ENCODE results near the gene MMP24OS.

DNA sequence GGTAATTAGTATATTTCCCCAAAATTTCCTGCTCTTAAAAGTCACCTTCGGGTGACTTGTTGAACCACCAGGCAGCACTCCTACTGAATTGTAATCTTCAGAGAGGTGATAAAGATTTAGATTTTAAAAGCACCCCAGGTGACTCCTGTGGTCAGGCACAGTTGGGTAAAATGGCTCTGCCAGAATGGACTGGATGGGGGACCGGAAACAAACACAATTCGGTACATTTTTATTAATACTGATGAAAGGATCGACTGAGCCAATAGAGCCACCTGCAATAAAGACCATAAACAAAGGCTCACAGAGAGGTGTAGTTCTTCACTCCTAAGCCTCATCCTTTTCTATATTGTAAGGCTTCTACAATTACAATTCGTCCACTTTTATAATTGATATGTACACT, 33.9 kb upstream of the MMP24OS start:
- no peak for TF ChIP-seq ZNF384 (IDR thresholded peaks at IDR 0.05)
- TF ChIP-seq BHLHE40 (IDR thresholded peaks at IDR 0.05; ENCODE audit: borderline replicate concordance): no peak

Measured in HEK293T (cell line).